Heart right ventricle (tissue), 16 donors: ENCODE results near the gene CES3. TPM values are rescaled to one million over a fixed set of nuclear protein-coding genes. Genes with fewer than 3 reads are reported as not detected.

Experiments used
- ATAC-seq, 8 donors: fragments of 200-7000 bp; cut with Tn5 transposase; one replicate each; pipeline ENCODE4 v1.9.1; 2020; ENCODE audit warnings: mild to moderate bottlenecking in 8 of 8, moderate library complexity in 8 of 8, moderate number of reproducible peaks in 1 of 8
- DNase-seq, 2 donors: peaks; one replicate each; pipeline ENCODE4 v3.0.0-alpha.2; 2020
- H3K27ac ChIP-seq, 10 donors: fragments of 200-600 bp; sonication (generic) in 2 of 10; one replicate each; pipeline versions ENCODE4 v1.5.0 to v1.8.0; 2020 to 2022; ENCODE audit warnings: mild to moderate bottlenecking in 3 of 10
- H3K27me3 ChIP-seq, 7 donors: fragments of 200-600 bp; one replicate each; pipeline ENCODE4 v1.8.0; 2021 to 2022; ENCODE audit warnings: mild to moderate bottlenecking in 2 of 7
- H3K36me3 ChIP-seq, 9 donors: fragments of 200-600 bp; sonication (generic) in 1 of 9; one replicate each; pipeline versions ENCODE4 v1.5.0 to v1.8.0; 2020 to 2022; ENCODE audit warnings: mild to moderate bottlenecking in 2 of 9
- H3K4me1 ChIP-seq, 9 donors: fragments of 200-600 bp; sonication (generic) in 1 of 9; one replicate each; pipeline versions ENCODE4 v1.5.0 to v1.8.0; 2020 to 2022; ENCODE audit warnings: mild to moderate bottlenecking in 4 of 9
- H3K4me3 ChIP-seq, 10 donors: fragments of 200-600 bp; sonication (generic) in 2 of 10; one replicate each; pipeline versions ENCODE4 v1.5.0 to v1.8.0; 2020 to 2022; ENCODE audit warnings: mild to moderate bottlenecking in 7 of 10, moderate library complexity in 2 of 10
- H3K9me3 ChIP-seq, 11 donors: fragments of 200-600 bp in 10 of 11; sonication (generic) in 2 of 11; one replicate each; pipeline versions ENCODE4 v1.5.0 to v1.8.0; 2013 to 2022; ENCODE audit warnings: mild to moderate bottlenecking in 2 of 11, control low read depth in 1 of 11, moderate library complexity in 1 of 11
- WGBS, 2 donors: extraction: QIAGEN DNeasy Blood & Tissue Kit; methylation state at CpG; one replicate each; pipeline ENCODE4 v1.1.7; 2013; ENCODE audit warnings: inconsistent platforms in 1 of 2; 5-methylcytosine and 5-hydroxymethylcytosine counted together
- intact Hi-C, 10 donors: fragments of 100-400 bp; cut with DNase I; formaldehyde crosslinking; loops; one replicate each; pipeline versions ENCODE4 v1.11.1 to v1.14.2; 2022
- polyA plus RNA-seq, 2 donors: library from polyadenylated mRNA; stranded (reverse); fragments of 200-250 nt; gene quantifications; one replicate each; pipeline ENCODE4 v1.2.3, GENCODE V29; 2013
- total RNA-seq, 10 donors: library from RNA; stranded (reverse); fragmentation: NEBNext Ultra II Directional in 3 of 10; extraction: Animal tissue kit (Norgen Biotek cat#: 25700) in 3 of 10; gene quantifications; one replicate each; pipeline versions ENCODE4 v1.2.1 to v1.2.4, GENCODE V29; 2021 to 2023
- TF ChIP-seq, protein P1 (sequence below), 9 donors: fragments of 200-600 bp; sonication (generic) in 2 of 9; IDR thresholded peaks; one replicate each; pipeline versions ENCODE4 v1.5.0 to v1.8.0; 2021 to 2022; ENCODE audit warnings: antibody characterized with exemption in 9 of 9, mild to moderate bottlenecking in 5 of 9, moderate library complexity in 1 of 9
- donor health status: Arrhythmogenic right ventricular cardiomyopathy.
- donor health status: ischemic (EF 13 %, LVEDD 7.1; RV severe dilation, severe dysfunction).
- donor health status: healthy with polysubstance abuse.
- donor health status: DM: no; HTN: yes; CAD: no.
- donor health status: DM: no; HTN: no; CAD: no.
- donor health status: ischemic (EF 25% LVEDD 6.9; RV normal size, moderate dysfunction).
- donor health status: ischemic (EF 25% LVEDD 5.7; RV mildly dilated, moderate dysfunction).
- donor health status: healthy.
- donor health status: DM: yes; HTN: yes; CAD: no.
- donor health status: Ischemic cardiomyopathy.
- donor health status: ischemic (EF 35%, LVEDD 5.7; RV mildly dilated, moderate dysfunction).
- donor health status: nonischemic (EF 11% LVEDD 7.7; RV severe dilation, severe dysfunction).
- donor health status: DM: yes; HTN: yes; CAD: no.
- donor health status: PGD.
- donor health status: ischemic (EF 29% LVEDD 5.4; RV normal size, mild dysfunction).
- donor health status: nonischemic (EF 23%, LVEDD 6.1; RV moderate dilation, normal function).

Gene CES3
- total and polyA plus RNA-seq, 12 donors = 0.07 to 2.8 (median 1.1) TPM

DNA sequence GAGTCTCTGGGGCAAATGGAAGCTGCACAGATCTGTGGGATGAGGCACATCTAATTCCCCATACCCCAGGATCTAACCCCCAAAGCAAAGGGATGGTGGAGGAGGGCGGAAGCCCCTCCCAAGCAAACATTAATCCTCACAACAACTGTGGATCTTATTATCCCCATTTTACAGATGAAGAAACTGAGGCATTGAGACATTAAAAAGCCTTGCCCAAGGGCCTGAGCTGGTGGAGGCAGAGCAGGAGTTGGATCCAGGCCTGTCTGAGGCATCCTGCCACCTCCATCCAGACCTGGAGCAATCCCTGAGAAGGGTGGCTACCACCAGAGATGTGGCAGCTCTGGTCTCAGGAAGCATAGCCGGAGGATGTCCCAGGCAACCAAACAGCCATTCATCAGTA, 50.2 kb downstream of the CES3 start:
- TF ChIP-seq, protein P1, sequence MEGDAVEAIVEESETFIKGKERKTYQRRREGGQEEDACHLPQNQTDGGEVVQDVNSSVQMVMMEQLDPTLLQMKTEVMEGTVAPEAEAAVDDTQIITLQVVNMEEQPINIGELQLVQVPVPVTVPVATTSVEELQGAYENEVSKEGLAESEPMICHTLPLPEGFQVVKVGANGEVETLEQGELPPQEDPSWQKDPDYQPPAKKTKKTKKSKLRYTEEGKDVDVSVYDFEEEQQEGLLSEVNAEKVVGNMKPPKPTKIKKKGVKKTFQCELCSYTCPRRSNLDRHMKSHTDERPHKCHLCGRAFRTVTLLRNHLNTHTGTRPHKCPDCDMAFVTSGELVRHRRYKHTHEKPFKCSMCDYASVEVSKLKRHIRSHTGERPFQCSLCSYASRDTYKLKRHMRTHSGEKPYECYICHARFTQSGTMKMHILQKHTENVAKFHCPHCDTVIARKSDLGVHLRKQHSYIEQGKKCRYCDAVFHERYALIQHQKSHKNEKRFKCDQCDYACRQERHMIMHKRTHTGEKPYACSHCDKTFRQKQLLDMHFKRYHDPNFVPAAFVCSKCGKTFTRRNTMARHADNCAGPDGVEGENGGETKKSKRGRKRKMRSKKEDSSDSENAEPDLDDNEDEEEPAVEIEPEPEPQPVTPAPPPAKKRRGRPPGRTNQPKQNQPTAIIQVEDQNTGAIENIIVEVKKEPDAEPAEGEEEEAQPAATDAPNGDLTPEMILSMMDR (IDR thresholded peaks at IDR 0.05) = no peak
- intact Hi-C loops = loop anchor here in 2 of 10 donors (5.0 to 10.0 kb wide), 2 partner anchors 144 to 146 kb away; partner anchors contain the start of genes FBXL8 (in 2 of the 2), TRADD (in 2 of the 2) and B3GNT9 (in 1 of the 2)

DNA sequence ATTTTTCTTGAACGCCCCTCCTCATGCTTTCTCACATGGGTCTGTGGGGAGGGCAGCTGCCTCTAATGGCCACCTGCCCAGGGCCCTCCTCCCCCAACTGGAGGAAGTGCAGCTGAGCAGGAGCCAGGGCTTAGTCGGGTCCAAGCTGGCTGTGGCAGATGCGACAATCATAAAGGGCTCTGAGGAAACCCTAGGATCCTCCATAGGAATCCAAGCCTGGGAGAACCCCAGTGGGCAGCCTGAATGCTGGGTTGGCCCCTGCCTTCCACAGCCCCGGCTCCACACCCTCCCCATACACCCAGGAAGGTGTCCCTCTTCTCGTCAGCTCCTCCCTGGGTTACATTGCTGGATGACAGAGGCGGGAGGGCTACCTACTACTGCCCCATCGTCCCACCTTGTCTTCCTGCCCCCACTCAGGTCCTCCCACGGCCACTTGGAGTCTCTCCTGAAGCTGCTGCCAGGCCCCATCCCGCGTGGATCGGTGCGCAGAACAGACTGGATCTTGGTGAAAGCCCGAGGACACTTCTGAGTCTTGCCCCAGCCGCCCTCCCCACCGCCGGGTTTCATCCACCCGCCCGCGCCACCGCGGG, 52.3 kb downstream of the CES3 start:
- no peak for DNase-seq
- TF ChIP-seq, protein P1 (IDR thresholded peaks at IDR 0.05) = no peak
- intact Hi-C loops = loop anchor here in 2 of 10 donors (5.0 to 10.0 kb wide), 2 partner anchors 141 to 144 kb away; partner anchors contain the start of genes FBXL8 (in 2 of the 2), TRADD (in 2 of the 2) and B3GNT9 (in 1 of the 2)

More for the DNA sequence above, 50.2 kb downstream of the CES3 start:
- ATAC-seq (no peak), DNase-seq (no peak)
- Histone ChIP-seq H3K27me3 (peaks cover 0 to 34% (median 0%) of the 10 kb centered on the region in 7 donors), H3K4me1 (peaks cover 6 to 25% (median 17%) of the 10 kb centered on the region in 9 donors), H3K9me3 (no peaks in the 10 kb centered on the region), H3K36me3 (no peaks in the 10 kb centered on the region), H3K4me3 (no peak overlapping the region), H3K27ac (no peak overlapping the region)
- 97 to 98% methylated on average over 2 of the region's 2 CpGs for WGBS, 2 donors

DNA sequence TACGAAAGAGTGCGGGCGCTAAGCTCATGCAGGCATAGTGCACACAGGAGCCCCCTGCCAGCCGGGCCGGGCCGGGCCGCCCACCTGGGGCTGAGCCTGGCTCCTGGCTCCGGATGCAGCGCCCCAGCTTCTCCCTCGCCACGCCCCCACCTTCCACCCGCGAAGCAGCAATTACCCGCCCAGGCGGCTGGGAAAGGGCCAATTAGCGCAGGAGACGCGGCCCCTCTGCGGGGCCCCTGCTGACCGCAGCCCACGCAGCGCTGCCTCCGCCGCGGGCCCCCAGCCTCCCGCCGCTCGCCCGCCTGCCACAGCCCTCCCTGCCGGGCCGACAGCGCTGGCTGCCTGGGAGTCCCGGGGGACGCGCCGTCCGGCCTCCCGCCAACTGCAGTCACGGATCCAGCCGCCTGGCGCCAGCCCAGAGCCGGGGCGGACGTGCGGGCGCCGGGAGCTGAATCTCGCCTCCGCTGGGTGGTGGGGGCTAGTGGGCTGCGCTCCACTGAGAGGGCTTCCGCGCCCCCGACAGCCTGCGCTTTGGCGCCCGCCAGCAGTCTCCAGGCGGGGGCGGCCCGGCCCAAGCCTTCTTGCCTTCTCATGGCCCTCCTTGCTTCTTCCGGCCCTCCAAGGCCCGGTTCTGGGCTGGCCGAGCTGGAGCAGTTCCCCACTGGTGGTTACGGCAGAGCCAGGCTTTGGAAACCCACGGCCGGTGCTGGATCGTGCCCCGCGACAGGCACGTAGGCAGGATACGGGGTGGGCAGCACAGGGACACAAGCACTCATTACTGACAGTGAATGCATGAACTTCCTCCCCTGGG, 53.0 kb downstream of the CES3 start:
- 1% methylated on average over 70 of the region's 70 CpGs for WGBS, 2 donors
- H3K27ac ChIP-seq = peak overlapping the region in 9 of 10 donors; percentile 47 to 82 (median 75)
- peak overlapping the region; percentile 37 to 63 (median 56) for H3K4me3 ChIP-seq
- H3K27me3 ChIP-seq = peaks cover 0 to 34% (median 0%) of the 10 kb centered on the region in 7 donors
- ATAC-seq (peak; percentile 84 to 94 (median 90)), DNase-seq (peak; percentile 84 to 90)
- TF ChIP-seq, protein P1 (IDR thresholded peaks at IDR 0.05) = peak in 7 of 9 donors; percentile 21 to 56 (median 37)
- intact Hi-C loops = loop anchor here in 2 of 10 donors (2.0 to 10.0 kb wide), 3 partner anchors 15 to 143 kb away; partner anchors contain the start of genes FBXL8 (in 2 of the 2), TRADD (in 2 of the 2), B3GNT9 (in 1 of the 2) and CBFB (in 1 of the 2)
- H3K4me1 ChIP-seq = peaks cover 6 to 25% (median 17%) of the 10 kb centered on the region in 9 donors
- no peaks in the 10 kb centered on the region for H3K36me3 ChIP-seq
- H3K9me3 ChIP-seq = no peaks in the 10 kb centered on the region

More for the DNA sequence above, 52.3 kb downstream of the CES3 start:
- ATAC-seq = peak in 2 of 8 donors; percentile 4 to 8
- Histone ChIP-seq H3K9me3 (no peaks in the 10 kb centered on the region), H3K36me3 (no peaks in the 10 kb centered on the region), H3K27ac (peak overlapping the region in 9 of 10 donors; percentile 47 to 82 (median 75)), H3K4me1 (peaks cover 6 to 25% (median 17%) of the 10 kb centered on the region in 9 donors), H3K27me3 (peaks cover 0 to 34% (median 0%) of the 10 kb centered on the region in 7 donors), H3K4me3 (peak overlapping the region; percentile 37 to 63 (median 56))
- WGBS, 2 donors = 11 to 15% methylated on average over 18 to 21 of the region's 21 CpGs
